Heart left ventricle (tissue), 13 donors: Measurements from ENCODE around the gene MRPL23.

Experiments used
- POLR2A ChIP-seq, 2 donors: fragments of 450-650 bp; IDR thresholded peaks; one replicate each; pipeline ENCODE4 v1.6.1; 2017; ENCODE audit warnings: antibody characterized with exemption in 2 of 2, mild to moderate bottlenecking in 2 of 2, moderate library complexity in 2 of 2
- TF ChIP-seq, protein P1 (sequence below), 12 donors: fragments of 200-600 bp; sonication (generic) in 4 of 12; IDR thresholded peaks; one replicate each; pipeline versions ENCODE4 v1.5.0 to v1.8.0; 2018 to 2022; ENCODE audit warnings: antibody characterized with exemption in 12 of 12, mild to moderate bottlenecking in 5 of 12
- donor health status: ischemic (EF 13 %, LVEDD 7.1; RV severe dilation, severe dysfunction).
- donor health status: DM: no; HTN: yes; CAD: no.
- donor health status: DM: no; HTN: no; CAD: no.
- donor health status: ischemic (EF 25% LVEDD 6.9; RV normal size, moderate dysfunction).
- donor health status: ischemic (EF 25% LVEDD 5.7; RV mildly dilated, moderate dysfunction).
- donor health status: ischemic (EF 35%, LVEDD 5.7; RV mildly dilated, moderate dysfunction).
- donor health status: nonischemic (EF 11% LVEDD 7.7; RV severe dilation, severe dysfunction).
- donor health status: DM: yes; HTN: yes; CAD: no.
- donor health status: PGD.
- donor health status: ischemic (EF 29% LVEDD 5.4; RV normal size, mild dysfunction).
- donor health status: nonischemic (EF 23%, LVEDD 6.1; RV moderate dilation, normal function).

DNA sequence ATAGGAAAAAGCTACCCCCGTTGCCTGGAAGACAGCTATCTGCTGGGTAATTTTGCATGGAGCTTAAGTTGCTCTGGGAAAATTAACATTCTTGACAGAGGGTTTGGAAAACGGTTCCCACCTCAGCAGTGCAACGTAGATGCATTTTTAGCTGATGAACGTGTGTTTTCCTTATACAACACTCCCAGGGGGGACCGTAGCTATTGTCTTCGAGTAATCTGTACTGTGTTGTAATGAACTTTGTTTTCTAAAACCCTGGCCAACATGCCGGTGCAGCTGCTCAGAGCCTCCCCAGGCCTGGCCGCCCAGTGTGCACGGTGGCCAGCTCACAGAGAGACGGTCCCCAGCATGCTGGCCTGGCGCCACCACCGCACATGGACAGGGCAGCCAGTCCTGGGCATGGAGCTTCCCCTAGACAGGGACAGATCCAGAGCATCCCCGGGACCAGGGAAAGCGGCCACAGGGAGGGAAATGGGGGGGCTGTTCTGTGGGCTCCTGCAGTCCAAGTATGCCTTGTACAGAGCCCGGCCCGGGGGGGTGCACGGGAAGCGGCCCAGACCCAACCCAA lies 25.5 kb upstream of the MRPL23 start:
- no peak for TF ChIP-seq POLR2A (IDR thresholded peaks at IDR 0.05)
- TF ChIP-seq, protein P1, sequence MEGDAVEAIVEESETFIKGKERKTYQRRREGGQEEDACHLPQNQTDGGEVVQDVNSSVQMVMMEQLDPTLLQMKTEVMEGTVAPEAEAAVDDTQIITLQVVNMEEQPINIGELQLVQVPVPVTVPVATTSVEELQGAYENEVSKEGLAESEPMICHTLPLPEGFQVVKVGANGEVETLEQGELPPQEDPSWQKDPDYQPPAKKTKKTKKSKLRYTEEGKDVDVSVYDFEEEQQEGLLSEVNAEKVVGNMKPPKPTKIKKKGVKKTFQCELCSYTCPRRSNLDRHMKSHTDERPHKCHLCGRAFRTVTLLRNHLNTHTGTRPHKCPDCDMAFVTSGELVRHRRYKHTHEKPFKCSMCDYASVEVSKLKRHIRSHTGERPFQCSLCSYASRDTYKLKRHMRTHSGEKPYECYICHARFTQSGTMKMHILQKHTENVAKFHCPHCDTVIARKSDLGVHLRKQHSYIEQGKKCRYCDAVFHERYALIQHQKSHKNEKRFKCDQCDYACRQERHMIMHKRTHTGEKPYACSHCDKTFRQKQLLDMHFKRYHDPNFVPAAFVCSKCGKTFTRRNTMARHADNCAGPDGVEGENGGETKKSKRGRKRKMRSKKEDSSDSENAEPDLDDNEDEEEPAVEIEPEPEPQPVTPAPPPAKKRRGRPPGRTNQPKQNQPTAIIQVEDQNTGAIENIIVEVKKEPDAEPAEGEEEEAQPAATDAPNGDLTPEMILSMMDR (IDR thresholded peaks at IDR 0.05), result no peak
